Activated CD4-positive, alpha-beta memory T cell treated with anti-CD3 and anti-CD28 coated beads for 36 hours (primary cell): ENCODE results near the gene NADK. TPM values are rescaled to one million over a fixed set of nuclear protein-coding genes. Genes with fewer than 3 reads are reported as not detected.
A peak's percentile ranks its signal among the peaks of the same experiment; 100 is the strongest.

Experiments
- CTCF ChIA-PET: fragments of 350-600 bp; sonication (Branson Sonifier 250); formaldehyde crosslinking; loops from one replicate; lab custom pipeline; 2021; ENCODE audit warnings: antibody characterized with exemption, inconsistent platforms; lab: Charles Lee
- POLR2A ChIA-PET: fragments of 350-600 bp; sonication (Branson Sonifier 250); formaldehyde crosslinking; loops from one replicate; lab custom pipeline; 2021; ENCODE audit warnings: antibody characterized with exemption; lab: Charles Lee
- DNase-seq: peaks from one replicate; pipeline ENCODE4 v3.0.0-alpha.2; 2020
- H3K27ac Mint-ChIP-seq: one replicate; pipeline ENCODE4 v1.8.0; 2021; ENCODE audit warnings: mixed read lengths
- H3K27me3 Mint-ChIP-seq: one replicate; pipeline ENCODE4 v1.8.0; 2021; ENCODE audit warnings: mixed read lengths
- H3K36me3 Mint-ChIP-seq: one replicate; pipeline ENCODE4 v1.8.0; 2021; ENCODE audit warnings: mixed read lengths
- H3K4me1 Mint-ChIP-seq: one replicate; pipeline ENCODE4 v1.8.0; 2021; ENCODE audit warnings: low read depth, mixed read lengths
- H3K4me3 Mint-ChIP-seq: one replicate; pipeline ENCODE4 v1.8.0; 2021; ENCODE audit warnings: mild to moderate bottlenecking, mixed read lengths
- H3K9me3 Mint-ChIP-seq: one replicate; pipeline ENCODE4 v1.8.0; 2021; ENCODE audit warnings: mixed read lengths
- intact Hi-C: fragments of 100-400 bp; cut with micrococcal nuclease; formaldehyde crosslinking; loops from one replicate; pipeline ENCODE4 v1.15.1; 2023
- total RNA-seq, 2 experiments: library from RNA; stranded (reverse); gene quantifications; one replicate each; pipeline ENCODE4 v1.2.3, GENCODE V29; 2021

Gene NADK
- total RNA-seq, 2 experiments from 2014 or later = 56.2 to 57.4 TPM

DNA sequence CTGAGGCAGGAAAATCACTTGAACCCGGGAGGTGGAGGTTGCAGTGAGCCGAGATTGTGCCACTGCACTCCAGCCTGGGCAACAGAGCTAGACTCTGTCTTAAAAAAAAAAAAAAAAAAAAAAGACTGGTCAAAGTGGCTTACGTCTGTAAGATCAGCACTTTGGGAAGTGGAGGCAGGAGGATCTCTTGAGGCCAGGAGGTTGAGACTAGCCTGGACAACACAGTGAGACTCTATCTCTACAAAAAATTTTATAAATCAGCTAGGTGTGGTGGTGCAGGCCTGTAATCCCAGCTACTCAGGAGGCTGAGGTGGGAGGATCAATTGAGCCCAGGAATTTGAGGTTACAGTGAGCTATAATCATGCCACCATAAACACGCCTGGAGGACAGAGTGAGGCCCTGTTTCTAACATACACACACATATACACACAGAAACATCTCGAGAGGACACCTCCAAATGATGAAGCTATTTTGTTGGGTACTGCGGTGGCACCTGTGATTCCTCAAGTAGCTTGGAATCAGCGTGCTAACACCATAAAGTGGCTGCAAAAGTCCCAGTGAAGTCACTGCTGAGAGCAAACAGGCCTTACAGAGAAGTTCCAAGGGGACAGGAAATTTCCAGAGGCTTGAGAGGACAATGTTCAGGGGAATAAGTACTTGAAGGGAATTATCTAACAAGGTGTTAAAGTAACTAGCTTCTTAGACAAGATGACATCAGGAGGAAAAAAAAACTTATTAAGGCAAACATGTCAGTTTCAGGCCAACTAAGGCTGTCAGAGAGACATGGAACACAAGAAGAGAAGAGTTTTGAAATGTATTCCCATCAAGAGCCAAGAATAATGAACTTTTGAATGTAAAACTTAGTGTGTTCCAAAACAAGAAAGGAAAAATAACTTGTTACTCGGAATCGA, 1.3 kb downstream of the NADK start:
- DNase-seq = no peak
- Mint-ChIP-seq H3K9me3 (no peaks in the 10 kb centered on the region), H3K4me1 (peaks cover 56% of the 10 kb centered on the region), H3K27me3 (no peaks in the 10 kb centered on the region), H3K27ac (peak overlapping the region; percentile 78), H3K36me3 (peaks cover 6% of the 10 kb centered on the region), H3K4me3 (peak overlapping the region; percentile 82)
- ChIA-PET POLR2A (interaction anchor here (0.7 to 1.2 kb wide), 2 partner anchors 132 to 452 kb away, joined by 3 to 5 read pairs; no protein-coding TSS in a partner anchor), CTCF (interaction anchor here (2.3 to 2.7 kb wide), 2 partner anchors 129 to 132 kb away, joined by 13 to 24 read pairs; no protein-coding TSS in a partner anchor)
- intact Hi-C loops = no loop called here

DNA sequence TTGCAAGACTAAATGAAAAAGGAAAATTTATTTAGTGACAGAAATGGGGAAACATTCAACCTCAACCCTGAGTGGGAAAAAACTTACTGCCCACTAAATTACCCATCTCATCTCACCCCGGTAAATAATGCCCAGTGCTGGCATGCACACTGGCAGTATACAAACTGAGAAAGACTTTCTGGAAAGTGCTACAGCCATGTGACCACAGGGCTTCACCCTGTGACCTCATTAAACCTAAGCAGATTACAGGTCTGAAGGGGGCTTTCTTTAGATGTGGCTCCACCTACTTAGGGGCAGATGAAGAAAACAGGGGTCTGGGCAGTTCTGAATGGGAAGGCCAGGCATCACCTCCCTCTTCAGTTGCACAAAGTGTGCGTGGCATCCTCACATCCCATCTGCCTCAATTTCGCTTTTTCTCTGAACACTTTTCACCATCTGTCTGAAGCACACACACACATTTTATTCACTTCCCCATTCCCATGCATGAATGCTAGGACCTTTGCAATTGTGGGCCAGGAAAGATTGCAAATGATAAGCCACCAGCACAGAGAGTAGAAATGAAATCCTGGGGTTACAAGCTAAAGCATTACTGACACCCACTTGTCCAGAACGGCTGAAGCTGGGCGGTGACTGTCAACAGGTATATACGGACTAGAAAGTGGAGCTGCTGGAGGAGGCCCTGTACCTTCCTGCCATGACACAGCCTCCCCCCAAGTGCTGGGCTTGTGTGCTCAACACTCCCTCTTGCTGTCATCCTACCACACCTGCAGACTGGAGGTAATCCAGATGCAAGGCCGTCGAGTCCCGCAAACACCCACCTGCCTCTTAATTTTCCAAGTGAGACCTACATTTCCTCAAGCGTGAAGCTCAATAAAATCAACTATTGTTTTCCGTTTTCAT, 2.7 kb downstream of the NADK start:
- Mint-ChIP-seq H3K36me3 (peaks cover 15% of the 10 kb centered on the region), H3K4me1 (peaks cover 43% of the 10 kb centered on the region), H3K4me3 (no peak overlapping the region), H3K27me3 (no peaks in the 10 kb centered on the region), H3K27ac (peak overlapping the region; percentile 46), H3K9me3 (peaks cover 6% of the 10 kb centered on the region)
- peak; percentile 22 for DNase-seq
- CTCF ChIA-PET = interaction anchor here (2.3 to 2.7 kb wide), 2 partner anchors 130 to 134 kb away, joined by 13 to 24 read pairs; no protein-coding TSS in a partner anchor
- POLR2A ChIA-PET = no interaction called here
- intact Hi-C loops = no loop called here

DNA sequence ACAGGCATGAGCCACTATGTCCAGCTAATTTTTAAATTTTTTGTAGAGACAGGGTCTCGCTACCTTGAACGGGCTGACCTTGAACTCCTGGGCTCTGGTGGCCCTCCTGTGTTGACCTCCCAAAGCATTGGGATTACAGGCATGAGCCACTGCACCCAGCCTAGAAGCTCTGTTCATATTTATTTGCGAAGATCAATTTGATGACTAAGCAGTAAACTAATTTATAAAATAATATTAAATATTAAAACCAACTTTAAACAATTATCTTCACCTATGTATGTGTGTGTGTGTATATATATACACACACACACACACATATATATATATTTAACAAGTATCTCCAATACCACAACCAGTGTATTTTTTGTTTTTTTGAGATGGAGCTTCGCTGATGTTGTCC, 4.4 kb downstream of the NADK start:
- Mint-ChIP-seq H3K4me3 (no peak overlapping the region), H3K36me3 (peaks cover 18% of the 10 kb centered on the region), H3K27me3 (no peaks in the 10 kb centered on the region), H3K4me1 (peaks cover 26% of the 10 kb centered on the region), H3K27ac (no peak overlapping the region), H3K9me3 (peaks cover 9% of the 10 kb centered on the region)
- intact Hi-C loops = no loop called here
- ChIA-PET CTCF (interaction anchor here (0.6 kb wide), 1 partner anchor 132 kb away, joined by 3 read pairs; no protein-coding TSS in a partner anchor), POLR2A (no interaction called here)
- DNase-seq = no peak

DNA sequence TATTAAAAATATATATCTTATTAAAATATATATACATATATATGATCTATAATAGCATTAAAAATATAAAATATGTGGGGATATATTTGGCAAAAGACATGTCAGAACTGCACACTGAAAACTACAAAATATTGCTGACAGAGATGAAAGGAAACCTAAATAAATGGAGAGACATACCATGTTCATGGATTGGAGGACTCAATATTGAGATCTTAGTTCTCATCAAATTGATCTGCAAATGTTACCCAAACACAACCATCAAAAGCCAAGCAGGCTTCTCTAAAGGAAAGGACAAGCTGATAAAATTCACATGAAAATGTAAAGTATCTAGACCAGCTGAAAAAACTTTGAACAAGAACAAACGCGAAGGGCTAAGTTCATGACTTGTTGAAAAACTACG, 7.2 kb downstream of the NADK start:
- Mint-ChIP-seq H3K27ac (no peak overlapping the region), H3K4me1 (peaks cover 14% of the 10 kb centered on the region), H3K9me3 (peaks cover 9% of the 10 kb centered on the region), H3K4me3 (no peak overlapping the region), H3K36me3 (peaks cover 24% of the 10 kb centered on the region), H3K27me3 (no peaks in the 10 kb centered on the region)
- ChIA-PET CTCF (interaction anchor here (0.7 kb wide), 1 partner anchor 135 kb away, joined by 3 read pairs; no protein-coding TSS in a partner anchor), POLR2A (no interaction called here)
- intact Hi-C loops = no loop called here
- no peak for DNase-seq

DNA sequence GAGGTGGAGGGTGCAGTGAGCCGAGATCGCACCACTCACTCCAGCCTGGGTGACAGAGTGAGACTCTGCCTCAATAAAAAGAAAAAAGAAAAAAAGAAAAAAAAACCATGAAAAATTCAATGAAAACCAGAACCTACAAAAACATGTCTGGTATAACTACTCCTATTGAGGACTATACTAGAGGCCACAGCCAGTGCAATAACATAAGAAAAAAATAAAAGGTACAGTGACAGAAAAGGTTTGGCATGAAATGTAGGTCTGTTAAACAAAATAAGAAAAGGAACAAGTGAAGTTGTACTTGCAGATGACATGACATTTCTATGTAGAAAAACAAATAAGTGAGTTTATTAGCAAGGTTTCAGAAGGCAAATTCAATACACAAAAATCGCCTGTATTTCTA, 8.2 kb downstream of the NADK start:
- POLR2A ChIA-PET = no interaction called here
- Mint-ChIP-seq H3K9me3 (peaks cover 9% of the 10 kb centered on the region), H3K4me3 (no peak overlapping the region), H3K36me3 (peaks cover 22% of the 10 kb centered on the region), H3K27ac (no peak overlapping the region), H3K4me1 (peaks cover 4% of the 10 kb centered on the region), H3K27me3 (no peaks in the 10 kb centered on the region)
- DNase-seq = no peak
- CTCF ChIA-PET = no interaction called here
- intact Hi-C loops = no loop called here

DNA sequence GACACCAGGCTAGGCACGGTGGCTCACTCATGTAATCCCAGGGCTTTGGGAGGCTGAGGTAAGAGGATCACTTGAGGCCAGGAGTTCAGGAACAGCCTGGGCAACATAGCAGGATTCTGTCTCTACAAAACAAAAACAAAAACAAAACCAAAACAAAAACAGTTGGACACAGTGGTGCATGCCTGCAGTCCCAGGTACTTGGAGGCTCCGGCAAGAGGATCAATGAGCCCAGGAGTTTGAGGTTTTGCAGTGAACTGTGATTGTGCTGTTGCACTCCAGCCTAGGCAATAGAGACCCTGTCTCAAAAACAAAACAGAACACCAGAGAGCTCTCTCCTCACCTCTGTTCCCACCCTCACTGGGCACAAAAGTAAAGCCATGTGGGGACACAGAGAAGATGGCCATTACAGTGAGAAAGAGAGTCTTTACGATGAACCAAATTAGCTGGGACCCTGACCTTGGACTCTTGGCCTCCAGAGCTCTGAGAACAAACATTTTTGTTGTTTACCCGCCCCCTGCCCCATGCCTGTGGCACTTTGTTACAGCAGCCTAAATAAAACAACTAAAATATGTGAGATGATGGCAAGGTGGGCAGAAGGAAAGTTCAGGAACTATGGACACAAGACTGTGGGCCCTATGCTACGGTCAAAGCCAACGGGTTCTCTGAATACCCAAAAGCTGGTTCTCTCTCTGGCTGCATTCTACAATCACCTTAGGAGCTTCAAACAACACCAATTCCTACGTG, 9.8 kb downstream of the NADK start:
- no peak overlapping the region for H3K27ac Mint-ChIP-seq
- CTCF ChIA-PET = no interaction called here
- peaks cover 26% of the 10 kb centered on the region for H3K36me3 Mint-ChIP-seq
- no peak for DNase-seq
- H3K4me3 Mint-ChIP-seq = no peak overlapping the region
- POLR2A ChIA-PET = no interaction called here
- peaks cover 9% of the 10 kb centered on the region for H3K9me3 Mint-ChIP-seq
- intact Hi-C loops = no loop called here
- no peaks in the 10 kb centered on the region for H3K27me3 Mint-ChIP-seq
- no peaks in the 10 kb centered on the region for H3K4me1 Mint-ChIP-seq

DNA sequence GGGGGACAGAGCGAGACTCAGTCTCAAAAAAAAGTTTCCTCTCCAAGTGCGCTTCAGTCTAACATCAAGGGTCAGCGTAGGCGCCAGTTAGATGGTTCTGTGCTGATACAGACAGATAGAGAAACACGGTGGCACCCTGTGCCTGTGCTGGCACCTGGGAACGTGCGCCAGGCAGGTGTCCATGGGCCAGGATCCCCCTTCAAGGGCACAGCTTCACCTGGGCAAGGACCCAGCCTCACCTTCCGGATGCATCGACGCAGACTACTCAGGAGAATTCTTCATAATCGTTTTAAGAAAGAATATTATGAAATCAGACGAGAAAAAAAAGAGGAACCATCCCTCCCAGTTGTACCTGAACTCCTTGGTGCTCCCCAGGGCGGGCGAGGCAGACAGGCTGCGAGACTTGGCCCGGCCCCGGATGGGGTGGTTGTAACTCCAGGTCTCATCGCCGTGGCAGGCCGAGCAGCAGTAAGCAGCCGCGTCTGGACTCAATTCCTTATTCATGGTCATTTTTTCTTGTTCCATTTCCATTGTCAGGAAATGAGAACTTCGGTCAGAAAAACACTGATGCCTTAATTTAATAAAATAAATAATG, 13.3 kb downstream of the NADK start:
- no peaks in the 10 kb centered on the region for H3K9me3 Mint-ChIP-seq
- no peak overlapping the region for H3K4me3 Mint-ChIP-seq
- peaks cover 20% of the 10 kb centered on the region for H3K36me3 Mint-ChIP-seq
- H3K4me1 Mint-ChIP-seq = no peaks in the 10 kb centered on the region
- intact Hi-C loops = no loop called here
- DNase-seq = no peak
- H3K27me3 Mint-ChIP-seq = no peaks in the 10 kb centered on the region
- H3K27ac Mint-ChIP-seq = no peak overlapping the region
- POLR2A ChIA-PET = no interaction called here
- CTCF ChIA-PET = no interaction called here

DNA sequence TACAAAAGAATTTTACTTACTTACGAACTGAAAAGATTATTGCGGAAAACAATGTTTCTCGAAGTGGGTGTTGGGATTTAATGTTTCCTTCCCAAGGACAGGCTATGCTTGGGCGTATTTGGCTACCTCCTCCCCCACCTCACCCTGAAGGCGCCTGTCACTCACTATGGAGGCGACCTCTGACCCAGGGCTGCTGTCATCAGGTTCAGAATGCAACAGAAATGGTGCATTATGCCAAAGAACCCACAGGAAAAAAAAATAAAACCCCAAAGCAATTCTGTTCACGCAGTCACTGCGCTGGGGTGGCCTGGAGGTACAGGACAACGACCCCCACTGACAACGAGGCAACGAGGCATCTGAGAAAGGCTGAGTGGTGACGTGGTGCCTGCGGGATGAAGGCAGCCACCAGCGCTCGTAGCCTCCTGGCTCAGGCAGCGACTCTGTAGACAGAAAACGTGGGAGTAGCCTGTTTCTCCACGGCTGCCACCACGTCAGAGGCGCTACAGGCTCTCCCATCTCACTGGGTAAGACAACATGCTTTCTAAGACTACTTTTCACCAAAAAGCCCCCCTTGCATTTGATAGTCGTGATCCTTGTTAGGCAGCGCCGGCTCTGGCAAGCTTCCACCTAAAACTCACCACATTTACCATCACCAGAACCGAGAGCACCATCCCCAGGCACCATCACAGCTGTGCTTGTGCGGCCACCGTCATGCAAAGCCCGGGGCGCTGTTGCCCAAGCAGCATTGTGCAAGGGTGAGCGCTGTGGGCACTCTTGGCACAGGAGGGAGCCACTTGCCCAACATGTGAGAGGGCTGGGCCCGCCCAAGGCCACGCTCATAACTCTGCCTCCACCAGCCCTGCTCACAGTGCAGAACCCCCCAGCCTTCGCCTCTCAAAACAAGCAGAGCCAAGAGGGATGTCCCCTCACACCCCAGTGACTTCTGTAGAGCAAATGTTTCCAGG, 14.3 kb downstream of the NADK start:
- H3K36me3 Mint-ChIP-seq = peaks cover 22% of the 10 kb centered on the region
- CTCF ChIA-PET = no interaction called here
- DNase-seq = no peak
- no peak overlapping the region for H3K27ac Mint-ChIP-seq
- H3K4me3 Mint-ChIP-seq = no peak overlapping the region
- H3K27me3 Mint-ChIP-seq = no peaks in the 10 kb centered on the region
- H3K9me3 Mint-ChIP-seq = no peaks in the 10 kb centered on the region
- POLR2A ChIA-PET = no interaction called here
- H3K4me1 Mint-ChIP-seq = no peaks in the 10 kb centered on the region
- intact Hi-C loops = no loop called here

DNA sequence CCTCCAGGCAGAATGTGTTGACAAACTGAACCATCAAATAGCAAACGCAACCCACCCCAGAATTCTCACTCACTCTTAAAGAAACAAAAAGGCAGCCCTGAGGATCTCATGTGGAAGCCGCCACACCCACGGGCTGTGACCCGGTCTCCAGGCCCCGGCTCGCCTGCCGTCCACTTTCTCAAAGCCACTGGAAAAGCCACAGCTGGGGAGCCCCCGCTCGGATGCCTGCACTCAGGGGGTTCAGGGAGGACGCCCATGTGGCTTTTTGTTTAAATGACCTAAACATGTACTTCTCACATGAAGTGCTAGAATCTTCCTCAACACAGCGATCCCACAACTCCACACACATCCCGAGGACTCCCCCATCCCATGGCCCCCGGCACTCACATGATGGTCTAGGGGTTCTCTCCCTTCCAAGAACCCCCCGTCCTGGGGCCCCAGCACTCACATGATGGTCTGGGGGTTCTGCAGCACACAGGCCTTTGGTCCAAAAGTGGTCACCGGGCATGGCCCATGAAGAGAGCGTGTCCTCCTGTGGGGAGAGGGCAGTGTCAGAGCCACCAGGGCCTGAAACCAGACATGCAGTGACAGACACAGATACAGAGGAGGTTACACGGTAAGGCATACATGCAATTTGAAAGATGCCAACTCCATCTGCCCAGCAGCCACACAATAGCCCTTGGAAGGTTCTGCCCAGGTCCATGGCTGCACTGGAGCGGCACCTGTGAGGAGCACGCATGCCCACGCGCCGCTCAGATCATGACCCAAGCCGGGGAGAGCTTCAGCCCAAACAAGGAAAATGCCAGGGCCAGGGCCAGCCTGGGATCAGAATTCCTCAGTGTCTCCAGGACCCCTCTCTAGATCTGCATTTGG, 16.5 kb downstream of the NADK start:
- Mint-ChIP-seq H3K27me3 (no peaks in the 10 kb centered on the region), H3K4me1 (no peaks in the 10 kb centered on the region), H3K4me3 (no peak overlapping the region), H3K9me3 (no peaks in the 10 kb centered on the region), H3K27ac (no peak overlapping the region), H3K36me3 (peaks cover 22% of the 10 kb centered on the region)
- CTCF ChIA-PET = no interaction called here
- no peak for DNase-seq
- POLR2A ChIA-PET = no interaction called here
- intact Hi-C loops = no loop called here

DNA sequence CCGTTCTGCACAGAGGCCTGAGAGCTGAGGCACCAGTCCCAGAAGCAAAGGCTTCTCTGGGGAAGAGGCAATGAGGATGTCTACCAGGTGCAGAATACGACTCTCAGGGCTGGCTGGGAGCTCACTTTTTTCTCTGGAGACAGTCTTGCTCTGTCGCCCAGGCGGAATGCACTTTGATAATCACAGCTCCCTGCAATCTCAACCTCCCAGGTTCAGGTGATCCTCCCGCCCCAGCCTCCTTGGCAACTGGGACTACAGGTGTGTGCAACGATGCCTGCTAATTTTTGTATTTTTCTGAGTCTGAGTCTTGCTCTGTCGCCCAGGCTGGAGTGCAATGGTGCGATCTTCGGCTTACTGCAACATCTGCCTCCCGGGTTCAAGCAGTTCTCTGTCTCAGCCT, 17.6 kb downstream of the NADK start:
- H3K4me1 Mint-ChIP-seq = no peaks in the 10 kb centered on the region
- POLR2A ChIA-PET = no interaction called here
- H3K36me3 Mint-ChIP-seq = peaks cover 25% of the 10 kb centered on the region
- DNase-seq = no peak
- H3K4me3 Mint-ChIP-seq = no peak overlapping the region
- no peaks in the 10 kb centered on the region for H3K9me3 Mint-ChIP-seq
- CTCF ChIA-PET = no interaction called here
- intact Hi-C loops = no loop called here
- no peak overlapping the region for H3K27ac Mint-ChIP-seq
- no peaks in the 10 kb centered on the region for H3K27me3 Mint-ChIP-seq
